HG02852 (cell line): ENCODE measurements around the gene ZFYVE21.

Experiments
- ATAC-seq: cut with Tn5 transposase; IDR thresholded peaks from one replicate; pipeline ENCODE4 v1.9.1; 2021; ENCODE audit warnings: mild to moderate bottlenecking, moderate library complexity; ENCODE audit not compliant: unreplicated experiment

ZFYVE21 gene

DNA sequence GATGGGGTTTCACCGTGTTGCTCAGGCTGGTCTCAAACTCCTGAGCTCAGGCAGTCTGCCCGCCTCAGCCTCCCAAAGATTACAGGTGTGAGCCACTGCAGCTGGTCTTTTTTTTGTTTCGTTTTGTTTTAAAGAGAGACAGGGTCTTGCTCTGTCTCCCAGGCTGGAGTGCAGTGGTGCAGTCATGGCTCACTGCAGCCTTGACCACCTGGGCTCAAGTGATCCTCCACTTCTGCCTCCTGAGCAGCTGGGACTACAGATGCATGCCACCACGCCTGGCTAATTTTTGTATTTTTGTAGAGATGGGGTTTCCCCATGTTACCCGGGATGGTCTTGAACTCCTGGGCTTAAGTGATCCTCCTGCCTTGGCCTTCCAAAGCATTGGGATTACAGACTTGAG is 24.0 kb upstream of the ZFYVE21 start:
- ATAC-seq, result peak; percentile 69

DNA sequence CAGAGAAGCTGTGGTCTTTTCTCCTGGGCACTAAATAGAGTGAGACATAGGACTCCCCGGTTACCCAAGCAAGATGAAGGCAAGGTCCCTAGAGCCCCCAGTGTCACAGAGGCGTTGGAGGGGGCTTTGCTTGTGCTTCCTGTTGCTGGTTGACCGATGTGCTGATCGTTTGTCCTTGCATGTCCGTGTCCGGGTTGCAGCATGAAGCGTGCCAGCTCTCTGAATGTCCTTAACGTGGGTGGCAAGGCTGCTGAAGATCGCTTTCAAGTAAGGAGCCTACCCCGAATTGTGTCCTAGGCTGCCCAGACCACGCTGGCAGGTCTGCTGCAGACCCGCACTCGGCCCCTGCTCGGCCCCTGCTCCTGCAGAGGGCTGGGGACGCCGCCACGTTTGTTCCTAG is 23.5 kb upstream of the ZFYVE21 start:
- peak; percentile 17 for ATAC-seq

DNA sequence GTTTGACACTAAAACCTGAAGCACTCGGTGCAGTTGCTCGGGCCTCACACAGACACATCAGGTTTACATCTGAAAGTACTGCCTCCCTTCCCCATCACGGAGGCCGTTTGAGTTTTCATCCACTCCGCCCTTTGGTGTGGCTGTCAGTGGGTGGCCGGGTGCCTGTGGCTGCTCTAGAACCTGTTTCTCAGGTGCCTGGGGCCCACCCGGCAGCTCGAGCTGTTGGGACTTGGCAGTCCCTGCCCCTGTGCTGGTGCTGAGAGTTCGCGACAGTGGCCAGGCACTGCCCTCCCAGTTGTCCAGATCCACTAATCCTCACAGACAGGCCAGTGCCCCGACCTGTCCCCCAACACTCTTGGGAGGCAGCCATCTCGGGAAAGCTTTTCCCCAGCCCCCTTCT is 22.7 kb upstream of the ZFYVE21 start:
- no peak for ATAC-seq

- ATAC-seq, result no peak
Measured at GRCh38 chr14:103693515-103693914, 22.1 kb upstream of the ZFYVE21 start.

DNA sequence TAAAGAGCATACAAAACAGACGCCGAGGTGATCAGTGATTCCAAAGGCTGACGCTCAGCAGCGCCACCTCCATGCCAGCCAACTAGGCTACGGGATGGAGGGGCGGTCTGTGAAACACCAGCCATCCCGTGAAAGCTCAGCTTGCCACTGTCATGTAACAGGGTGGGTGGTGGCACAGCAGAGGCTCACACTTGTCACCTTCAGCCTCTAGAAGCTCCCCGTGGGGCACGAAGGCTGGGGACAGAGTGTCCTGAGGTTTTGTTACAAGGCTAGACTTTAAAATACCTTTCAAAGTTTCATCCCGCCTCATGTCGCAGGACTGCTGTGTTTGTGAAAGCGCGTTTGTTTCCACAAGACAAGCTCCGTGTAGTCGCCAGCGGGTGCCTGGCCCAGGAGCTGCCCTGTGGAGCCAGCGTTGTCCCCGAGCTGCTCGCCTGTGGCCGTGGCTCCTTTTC is 21.0 kb upstream of the ZFYVE21 start:
- no peak for ATAC-seq

GRCh38 chr14:103695296-103696069 is 20.1 kb upstream of the ZFYVE21 start:
- no peak for ATAC-seq

GRCh38 chr14:103696070-103696402 is 19.6 kb upstream of the ZFYVE21 start:
- no peak for ATAC-seq

DNA sequence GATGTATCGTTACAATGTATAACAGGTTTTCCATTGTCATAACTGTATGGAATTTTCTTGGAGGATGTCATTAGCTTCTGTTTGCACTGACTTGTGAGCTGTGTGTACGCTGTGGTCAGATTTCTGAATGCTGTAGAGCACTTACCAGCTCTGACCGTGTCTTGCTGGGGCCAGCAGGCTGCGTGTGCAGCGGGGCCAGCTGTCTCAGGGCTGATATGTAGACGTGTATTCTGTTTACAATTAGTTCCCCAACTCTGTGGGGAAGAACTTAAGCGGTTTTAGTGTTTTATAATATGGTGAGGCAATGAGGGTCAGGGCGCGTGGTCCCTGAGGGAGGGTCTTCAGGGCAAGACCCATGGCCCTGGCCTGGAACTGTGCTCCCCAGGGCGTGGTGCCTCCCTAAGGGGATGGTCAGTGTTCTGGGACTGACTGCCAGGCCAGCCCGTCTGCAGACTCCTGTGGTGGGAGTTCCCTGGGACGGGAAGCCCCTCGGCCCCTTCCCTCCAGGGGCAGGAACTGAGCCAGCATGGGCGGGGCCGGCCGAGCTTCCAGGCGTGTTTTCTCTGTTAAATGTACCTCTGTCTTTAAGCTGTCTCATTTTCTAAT is 19.0 kb upstream of the ZFYVE21 start:
- no peak for ATAC-seq

- no peak for ATAC-seq
Measured at GRCh38 chr14:103697206-103697602, 18.4 kb upstream of the ZFYVE21 start.

DNA sequence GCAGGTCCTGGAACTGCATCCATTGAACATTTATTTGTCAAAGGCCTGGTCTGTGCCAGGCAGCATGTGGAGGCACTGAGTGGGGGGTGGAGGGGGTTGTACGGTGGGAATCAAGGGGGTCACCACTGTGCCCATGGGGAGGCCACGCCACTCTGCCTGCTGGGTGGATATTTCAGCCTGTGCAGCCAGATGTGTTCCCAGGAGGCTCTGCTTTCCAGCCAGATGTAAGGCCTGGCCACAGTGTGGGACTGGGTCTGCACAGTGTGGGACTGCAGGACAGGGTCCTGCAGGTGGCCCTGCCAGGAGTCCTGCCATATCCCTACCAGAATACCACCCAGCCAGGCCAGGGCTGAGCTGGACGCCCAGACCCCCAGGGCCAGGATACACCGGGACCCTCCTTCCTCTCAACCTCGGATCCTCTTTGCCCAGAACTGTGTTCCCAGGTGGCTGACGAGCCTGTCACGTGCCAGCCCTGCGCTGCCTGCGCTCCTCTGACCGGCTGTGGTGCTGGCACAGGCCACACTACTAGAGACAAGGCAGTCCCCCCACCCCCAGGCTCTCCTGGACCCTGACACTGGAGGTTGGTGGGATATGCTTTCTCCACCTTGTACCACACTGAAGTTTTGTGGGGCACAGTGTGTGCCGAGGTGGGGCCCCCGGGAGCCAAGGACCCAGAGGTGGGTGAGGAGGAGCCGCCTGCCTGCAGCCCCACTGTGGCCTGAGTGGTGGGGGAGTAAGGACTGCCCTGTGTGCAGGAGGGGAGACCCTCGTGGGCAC is 17.8 kb upstream of the ZFYVE21 start:
- ATAC-seq, result no peak

- no peak for ATAC-seq
Measured at GRCh38 chr14:103698380-103699260, 17.0 kb upstream of the ZFYVE21 start.

GRCh38 chr14:103699261-103699661 is 16.3 kb upstream of the ZFYVE21 start:
- ATAC-seq, result no peak

DNA sequence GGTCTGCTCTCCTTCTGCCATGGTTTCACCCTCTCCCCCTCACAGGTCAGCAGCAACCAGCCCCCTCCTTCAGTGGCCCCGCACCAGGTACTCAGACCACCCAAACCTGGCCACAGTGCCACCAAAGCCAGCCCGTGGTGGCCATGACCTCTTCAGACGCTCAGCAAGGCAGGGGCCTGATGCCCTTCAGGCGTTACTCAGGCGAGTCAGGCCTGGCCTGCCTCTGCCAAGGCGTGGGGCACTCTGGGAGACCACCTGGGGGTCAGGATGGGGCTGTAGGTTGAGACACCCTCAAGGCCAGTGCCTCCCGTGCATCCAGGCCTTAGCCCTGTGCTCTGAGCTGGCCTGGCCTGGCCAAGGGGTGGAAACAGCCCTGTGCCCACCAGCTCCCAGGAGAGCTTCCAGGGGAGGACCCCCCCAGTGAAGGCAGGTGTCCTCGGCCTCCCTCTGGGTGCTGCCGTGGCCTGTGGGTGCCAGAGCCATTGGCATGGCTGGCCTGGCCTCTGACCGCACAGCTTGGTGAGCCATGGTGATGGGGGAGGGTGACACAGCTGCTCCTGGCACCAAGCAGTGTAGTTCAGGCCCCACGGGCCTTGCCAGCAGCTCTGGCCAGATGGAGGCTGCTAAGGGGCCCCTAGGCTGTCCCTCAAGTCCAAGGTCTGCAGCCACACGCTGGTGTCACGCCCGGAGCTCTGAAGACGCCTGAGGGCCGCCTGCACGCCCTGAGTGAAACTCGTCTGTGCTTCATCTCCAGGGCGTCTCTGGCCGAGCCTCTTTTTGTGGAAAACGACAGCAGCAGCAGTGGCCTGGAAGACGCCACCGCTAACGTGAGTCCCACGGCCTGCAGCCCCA is 15.5 kb upstream of the ZFYVE21 start:
- ATAC-seq, result no peak

DNA sequence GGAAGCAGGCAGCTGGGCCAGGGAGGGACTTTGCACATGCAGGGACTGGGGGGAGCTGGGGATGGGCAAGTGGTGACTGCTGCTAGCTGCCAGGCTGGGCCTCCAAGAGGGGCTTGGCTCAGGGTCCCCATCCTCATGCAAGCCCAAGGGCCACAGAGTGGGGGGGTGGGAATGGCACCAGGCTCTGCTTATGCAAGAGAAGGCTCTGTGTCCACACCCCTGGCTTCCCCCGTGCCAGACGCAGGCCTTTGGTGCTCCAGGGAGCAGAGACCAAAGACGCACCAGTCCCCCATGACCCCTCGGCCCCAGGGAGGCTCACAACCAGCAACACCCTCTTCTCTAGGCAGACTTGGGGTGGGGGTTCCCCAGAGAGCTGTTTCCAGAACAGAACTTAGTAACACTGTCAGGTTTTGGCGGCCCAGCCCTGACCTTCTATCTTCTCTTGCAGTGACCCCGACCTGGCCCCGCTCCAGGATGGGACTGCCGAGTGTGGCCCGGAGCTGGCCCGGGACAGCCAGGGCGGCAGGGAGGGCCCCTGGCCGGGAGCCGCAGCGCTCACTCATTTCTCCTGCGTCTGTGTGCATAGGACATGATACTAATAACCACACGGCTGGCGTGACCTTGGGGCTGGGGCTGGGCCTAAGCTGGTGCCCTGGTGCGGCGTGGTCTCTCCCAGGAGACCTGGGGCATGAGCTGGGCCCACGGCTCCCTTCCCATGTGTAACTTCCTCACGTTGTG is 14.7 kb upstream of the ZFYVE21 start:
- no peak for ATAC-seq

DNA sequence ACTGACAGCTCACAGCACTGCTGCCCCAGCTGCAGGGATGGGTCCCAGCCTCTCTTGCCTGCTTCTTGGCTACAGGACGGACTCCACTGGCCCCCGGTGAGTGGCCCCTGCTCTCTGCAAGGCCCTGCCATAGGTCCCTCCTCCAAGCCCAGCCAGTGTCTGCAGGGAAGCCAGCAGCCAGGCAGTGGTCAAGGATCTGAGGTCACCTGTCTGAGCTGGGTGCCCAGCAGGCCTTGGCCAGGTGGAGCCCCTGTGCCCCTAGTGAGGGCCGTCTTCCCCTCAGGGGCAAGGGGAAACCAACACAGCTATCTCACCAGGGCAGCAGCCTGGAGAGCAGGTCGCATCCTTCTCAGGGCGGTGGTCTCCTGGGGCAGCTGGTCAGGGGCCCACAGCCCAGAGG is 13.5 kb upstream of the ZFYVE21 start:
- no peak for ATAC-seq

GRCh38 chr14:103702497-103703432 is 12.8 kb upstream of the ZFYVE21 start:
- no peak for ATAC-seq

GRCh38 chr14:103703433-103704385 is 11.9 kb upstream of the ZFYVE21 start:
- ATAC-seq, result no peak
